ENCODE data around the gene MAML1. TPM values are rescaled to one million over a fixed set of nuclear protein-coding genes. Genes with fewer than 3 reads are reported as not detected.

MAML1 gene
- total and polyA plus RNA-seq, 10 of the 15 experiments (the other 5 are each of a cell fraction or from before 2014, with no cell fraction given): 0.42 to 23.9 (median 7.3) TPM

DNA sequence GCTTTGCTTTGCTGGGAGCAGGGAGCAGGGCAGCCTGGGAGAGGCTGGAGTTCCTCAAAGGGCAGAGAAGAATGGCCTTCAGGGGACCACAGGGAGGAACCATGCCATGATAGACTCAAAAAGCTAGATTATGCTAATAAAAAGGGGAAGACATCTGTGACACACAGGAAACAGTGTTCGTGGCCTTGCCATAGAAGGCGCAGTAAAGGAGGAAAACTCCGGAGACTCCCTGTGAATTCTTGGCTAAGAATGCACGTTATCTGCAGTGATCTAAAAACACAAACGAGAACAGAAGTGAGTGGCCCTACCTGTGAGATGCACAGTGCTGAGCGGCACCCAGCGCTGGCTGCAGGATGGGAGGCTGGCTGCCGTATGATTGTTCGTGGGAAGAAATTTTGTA is 45.3 kb downstream of the MAML1 start:
- ChIA-PET CTCF (interaction anchor here (1.7 kb wide), 1 partner anchor 15 kb away, joined by 18 read pairs; no protein-coding TSS in a partner anchor), SMC1A (ENCODE audit: uncharacterized antibody, unreplicated experiment) (interaction anchor here (0.9 to 1.3 kb wide), 3 partner anchors 11 to 20 kb away, joined by 3 to 4 read pairs (median 4); no protein-coding TSS in a partner anchor), RAD21 (ENCODE audit: unreplicated experiment) (no interaction called here), POLR2A (interaction anchor here (0.6 kb wide), 1 partner anchor 140 kb away, joined by 4 read pairs; no protein-coding TSS in a partner anchor)
- TF ChIP-seq KLF5 (IDR thresholded peaks at IDR 0.05; ENCODE audit: partially characterized antibody): no peak
- TF ChIP-seq, protein P1, sequence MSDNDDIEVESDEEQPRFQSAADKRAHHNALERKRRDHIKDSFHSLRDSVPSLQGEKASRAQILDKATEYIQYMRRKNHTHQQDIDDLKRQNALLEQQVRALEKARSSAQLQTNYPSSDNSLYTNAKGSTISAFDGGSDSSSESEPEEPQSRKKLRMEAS (IDR thresholded peaks at IDR 0.05; ENCODE audit: low read depth, low read length): no peak
- TF ChIP-seq RB1 (IDR thresholded peaks at IDR 0.05; ENCODE audit: borderline replicate concordance): no peak
- no peak for TF ChIP-seq ETV6 (conservative IDR thresholded peaks at IDR 0.05 in 1 of 2, IDR thresholded peaks at IDR 0.05 in 1 of 2; ENCODE audit: borderline replicate concordance in 1 of 2, low read depth in 1 of 2)
- TF ChIP-seq POU2F2 (IDR thresholded peaks at IDR 0.05; ENCODE audit: borderline replicate concordance, low read depth, low read length): no peak
- TF ChIP-seq, protein P2, sequence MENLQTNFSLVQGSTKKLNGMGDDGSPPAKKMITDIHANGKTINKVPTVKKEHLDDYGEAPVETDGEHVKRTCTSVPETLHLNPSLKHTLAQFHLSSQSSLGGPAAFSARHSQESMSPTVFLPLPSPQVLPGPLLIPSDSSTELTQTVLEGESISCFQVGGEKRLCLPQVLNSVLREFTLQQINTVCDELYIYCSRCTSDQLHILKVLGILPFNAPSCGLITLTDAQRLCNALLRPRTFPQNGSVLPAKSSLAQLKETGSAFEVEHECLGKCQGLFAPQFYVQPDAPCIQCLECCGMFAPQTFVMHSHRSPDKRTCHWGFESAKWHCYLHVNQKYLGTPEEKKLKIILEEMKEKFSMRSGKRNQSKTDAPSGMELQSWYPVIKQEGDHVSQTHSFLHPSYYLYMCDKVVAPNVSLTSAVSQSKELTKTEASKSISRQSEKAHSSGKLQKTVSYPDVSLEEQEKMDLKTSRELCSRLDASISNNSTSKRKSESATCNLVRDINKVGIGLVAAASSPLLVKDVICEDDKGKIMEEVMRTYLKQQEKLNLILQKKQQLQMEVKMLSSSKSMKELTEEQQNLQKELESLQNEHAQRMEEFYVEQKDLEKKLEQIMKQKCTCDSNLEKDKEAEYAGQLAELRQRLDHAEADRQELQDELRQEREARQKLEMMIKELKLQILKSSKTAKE (IDR thresholded peaks at IDR 0.05; ENCODE audit: low read depth, poor library complexity, severe bottlenecking): no peak
- no peak for TF ChIP-seq CHD4 (IDR thresholded peaks at IDR 0.05)
- no peak for TF ChIP-seq ZNF384 (IDR thresholded peaks at IDR 0.05; ENCODE audit: borderline replicate concordance, low read depth, low read length)
- no peaks in the 10 kb centered on the region for H3K27me3 ChIP-seq (replicated peaks in 1 of 2; ENCODE audit: control insufficient read depth in 2 of 2, insufficient read depth in 2 of 2, low read length in 1 of 2)
- WGBS (ENCODE audit: insufficient coverage, insufficient replicate concordance, low lambda C conversion rate, missing lambda C conversion rate): over 99% methylated on average over 9 of the region's 9 CpGs
- H3K4me2 ChIP-seq (ENCODE audit: control insufficient read depth, insufficient read depth): no peak overlapping the region
- no peaks in the 10 kb centered on the region for H3K9me3 ChIP-seq (replicated peaks; ENCODE audit: control insufficient read depth, insufficient read depth, low read length)
- H3K4me1 ChIP-seq (ENCODE audit: control insufficient read depth, insufficient read depth, low read length): no peaks in the 10 kb centered on the region
- no peak for ATAC-seq
- no peak overlapping the region for H3K4me3 ChIP-seq
- no peak for FAIRE-seq
- BruUV-seq (replicated peaks): no TSS peak
- no peak for DNase-seq (ENCODE audit: low read depth, low spot score)
- H3K9ac ChIP-seq (ENCODE audit: control insufficient read depth, insufficient read depth, low read length): no peak overlapping the region
- H3K36me3 ChIP-seq (ENCODE audit: control insufficient read depth in 2 of 2, insufficient read depth in 2 of 2, low read length in 1 of 2): peaks cover 17 to 21% of the 10 kb centered on the region in 2 experiments; a peak in 3 of 4 replicates
- H3K79me2 ChIP-seq (ENCODE audit: control insufficient read depth, insufficient read depth, low read length): no peaks in the 10 kb centered on the region
- in situ Hi-C loops (cut with MboI) (loop anchor here (25.0 kb wide), 1 partner anchor 309 kb away; no protein-coding TSS in a partner anchor), intact Hi-C loops (cut with micrococcal nuclease; ENCODE audit: unreplicated experiment) (no loop called here)
- H4K20me1 ChIP-seq (ENCODE audit: control insufficient read depth, insufficient read depth): no peaks in the 10 kb centered on the region
- H3K27ac ChIP-seq (ENCODE audit: control insufficient read depth, insufficient read depth): no peak overlapping the region
- no peak overlapping the region for H2AFZ ChIP-seq (ENCODE audit: control insufficient read depth, low read depth, low read length)
